DMS 273 (cell line): ENCODE measurements around the gene CTAGE9.
"Not testable (repeated sequence)": the region's sequence is repeated elsewhere in the genome, so short reads cannot be mapped to it uniquely, and the experiment has no call there.

Source experiments
- DNase-seq: peaks from one replicate; lab custom pipeline; 2025; ENCODE audit not compliant: unreplicated experiment; lab: John Stamatoyannopoulos, UW

CTAGE9 gene, protein sequence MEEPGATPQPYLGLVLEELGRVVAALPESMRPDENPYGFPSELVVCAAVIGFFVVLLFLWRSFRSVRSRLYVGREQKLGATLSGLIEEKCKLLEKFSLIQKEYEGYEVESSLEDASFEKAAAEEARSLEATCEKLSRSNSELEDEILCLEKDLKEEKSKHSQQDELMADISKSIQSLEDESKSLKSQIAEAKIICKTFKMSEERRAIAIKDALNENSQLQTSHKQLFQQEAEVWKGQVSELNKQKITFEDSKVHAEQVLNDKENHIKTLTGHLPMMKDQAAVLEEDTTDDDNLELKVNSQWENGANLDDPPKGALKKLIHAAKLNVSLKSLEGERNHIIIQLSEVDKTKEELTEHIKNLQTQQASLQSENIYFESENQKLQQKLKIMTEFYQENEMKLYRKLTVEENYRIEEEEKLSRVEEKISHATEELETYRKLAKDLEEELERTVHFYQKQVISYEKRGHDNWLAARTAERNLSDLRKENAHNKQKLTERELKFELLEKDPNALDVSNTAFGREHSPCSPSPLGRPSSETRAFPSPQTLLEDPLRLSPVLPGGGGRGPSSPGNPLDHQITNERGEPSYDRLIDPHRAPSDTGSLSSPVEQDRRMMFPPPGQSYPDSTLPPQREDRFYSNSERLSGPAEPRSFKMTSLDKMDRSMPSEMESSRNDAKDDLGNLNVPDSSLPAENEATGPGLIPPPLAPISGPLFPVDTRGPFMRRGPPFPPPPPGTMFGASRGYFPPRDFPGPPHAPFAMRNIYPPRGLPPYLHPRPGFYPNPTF

DNA sequence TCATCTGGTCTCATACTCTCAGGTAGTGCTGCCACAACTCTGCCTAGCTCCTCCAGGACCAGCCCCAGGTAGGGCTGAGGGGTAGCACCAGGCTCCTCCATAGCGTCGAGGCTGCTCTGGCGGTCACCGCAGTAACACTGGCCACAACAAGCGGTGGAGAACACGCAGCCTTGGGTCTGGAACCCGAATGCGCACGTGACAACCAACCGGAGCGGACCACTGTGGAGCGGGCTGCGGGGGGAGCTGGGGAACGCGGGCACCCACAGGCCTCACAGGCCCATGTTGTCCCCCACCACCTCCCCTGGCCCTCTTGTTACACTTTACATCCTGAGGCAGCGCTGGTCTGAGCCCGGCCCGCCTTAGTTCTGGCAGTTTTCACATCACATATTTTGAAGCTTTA, at the start of gene CTAGE9:
TSS of gene CTAGE9 (minus strand) at position 101 of the 400 bp plus-strand sequence. CDS start at position 101, 0 bp downstream.
- not testable (repeated sequence) for DNase-seq

DNA sequence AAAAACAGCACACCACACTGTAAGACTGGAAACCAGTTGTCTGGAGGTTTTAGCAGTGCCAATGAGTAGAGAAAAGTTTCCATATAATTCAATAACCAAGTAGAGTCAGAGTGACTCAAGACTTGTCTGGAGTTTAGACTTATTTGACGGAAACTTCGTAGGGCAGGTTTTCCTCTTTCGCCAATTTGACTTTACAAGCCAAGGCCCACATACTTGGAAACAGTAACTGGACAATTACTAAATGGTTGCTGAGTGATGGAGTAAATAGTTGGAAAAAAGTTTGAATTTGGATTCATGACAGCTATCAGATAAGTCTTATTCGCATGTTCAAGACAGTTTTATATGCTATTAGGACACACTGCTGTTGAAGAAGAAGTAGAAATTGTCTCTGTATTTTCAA, 48.1 kb upstream of the CTAGE9 start:
- no peak for DNase-seq

DNA sequence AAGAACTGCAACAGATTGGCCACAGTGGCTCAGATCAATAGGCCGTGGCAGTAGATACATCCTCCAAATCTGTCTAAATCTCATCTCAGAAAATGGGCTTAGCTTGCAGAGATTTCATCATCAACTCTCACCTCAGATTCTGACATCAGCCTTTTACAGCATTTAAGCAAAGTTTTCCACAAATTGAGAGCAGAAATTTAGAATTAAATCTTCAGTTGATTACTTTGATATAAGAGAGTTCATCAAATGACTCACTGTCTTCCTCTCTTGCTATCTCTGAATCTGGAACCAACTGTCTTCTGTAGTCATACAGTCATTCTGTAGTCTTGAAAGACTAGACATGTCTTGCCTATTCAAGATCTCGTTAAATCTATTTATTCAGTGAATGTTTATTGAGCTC, 45.2 kb upstream of the CTAGE9 start:
- no peak for DNase-seq

DNA sequence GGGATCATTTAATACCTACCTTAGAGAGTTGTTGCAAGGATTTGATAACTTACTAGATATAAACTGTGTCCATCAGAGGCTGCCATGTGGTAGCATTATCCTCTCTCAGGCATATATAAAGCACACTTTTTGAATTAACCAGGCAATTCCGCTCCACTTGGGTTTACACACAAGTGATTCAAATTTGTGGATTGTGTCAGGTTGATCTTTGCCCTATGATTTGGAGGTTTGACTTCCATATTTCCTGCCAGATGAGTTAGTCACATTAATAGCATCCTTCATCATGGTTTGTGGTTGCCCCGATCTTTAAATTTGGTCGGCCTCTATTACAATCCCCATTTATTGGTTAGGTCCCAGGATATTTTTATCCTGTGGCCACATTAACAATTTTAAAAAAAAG, 44.8 kb upstream of the CTAGE9 start:
- DNase-seq = no peak

DNA sequence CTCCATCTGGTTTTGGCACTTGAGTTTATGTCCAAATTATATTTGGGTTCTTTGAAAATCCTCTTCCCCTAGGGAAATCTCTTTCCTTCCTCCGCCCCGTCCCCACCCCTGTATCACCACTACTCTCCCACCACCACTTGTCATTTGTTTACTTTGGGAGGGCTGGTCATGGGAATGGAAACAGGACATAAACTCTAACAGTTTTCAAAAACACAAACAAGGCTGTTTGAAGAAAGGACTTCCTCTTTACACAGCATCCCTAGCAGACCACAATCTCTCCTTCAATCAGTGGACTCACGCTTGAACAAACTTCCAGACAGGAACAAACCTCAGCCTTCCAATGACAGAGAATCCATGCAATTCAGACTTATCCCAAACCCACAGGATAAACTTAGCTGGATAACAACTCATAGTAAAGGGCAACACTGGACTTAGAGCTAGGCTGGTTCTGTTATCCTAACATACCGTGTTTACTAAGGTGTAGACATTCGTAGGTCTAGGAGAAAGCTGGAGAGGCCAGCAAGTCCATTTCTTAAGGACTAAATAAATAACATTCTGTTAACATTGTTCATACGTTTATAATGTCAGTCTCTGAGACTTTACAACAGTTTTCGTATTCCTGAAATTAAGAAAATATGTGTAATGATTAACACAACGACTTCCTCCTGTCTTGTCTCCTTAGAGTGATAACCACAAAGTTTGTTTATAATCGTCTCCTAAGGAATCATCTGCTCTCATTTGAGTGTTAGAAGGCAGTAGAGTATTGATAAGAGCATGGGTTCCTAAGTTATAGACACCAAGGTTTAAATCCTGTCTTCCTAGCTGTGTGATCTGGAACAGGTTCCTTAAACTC, 44.1 kb upstream of the CTAGE9 start:
- DNase-seq = no peak

DNA sequence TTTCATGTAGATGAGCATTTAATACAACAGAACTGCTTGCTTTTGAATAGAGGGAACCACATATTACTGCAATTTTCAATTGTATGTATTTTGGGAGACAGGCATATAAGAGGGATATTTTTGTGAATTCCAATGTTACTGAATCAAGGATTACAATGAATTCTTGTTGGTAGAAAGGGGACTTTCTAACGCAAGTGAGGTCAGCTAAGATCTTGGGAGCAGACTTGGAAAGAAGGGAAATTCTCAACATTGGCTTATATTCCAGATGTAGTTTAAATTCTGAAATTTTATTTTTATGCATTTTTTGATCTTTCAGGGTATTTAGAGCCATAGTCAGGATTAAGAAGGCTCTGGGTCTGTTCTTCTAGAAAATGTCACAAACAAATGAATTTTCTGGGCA, 43.3 kb upstream of the CTAGE9 start:
- DNase-seq = no peak

DNA sequence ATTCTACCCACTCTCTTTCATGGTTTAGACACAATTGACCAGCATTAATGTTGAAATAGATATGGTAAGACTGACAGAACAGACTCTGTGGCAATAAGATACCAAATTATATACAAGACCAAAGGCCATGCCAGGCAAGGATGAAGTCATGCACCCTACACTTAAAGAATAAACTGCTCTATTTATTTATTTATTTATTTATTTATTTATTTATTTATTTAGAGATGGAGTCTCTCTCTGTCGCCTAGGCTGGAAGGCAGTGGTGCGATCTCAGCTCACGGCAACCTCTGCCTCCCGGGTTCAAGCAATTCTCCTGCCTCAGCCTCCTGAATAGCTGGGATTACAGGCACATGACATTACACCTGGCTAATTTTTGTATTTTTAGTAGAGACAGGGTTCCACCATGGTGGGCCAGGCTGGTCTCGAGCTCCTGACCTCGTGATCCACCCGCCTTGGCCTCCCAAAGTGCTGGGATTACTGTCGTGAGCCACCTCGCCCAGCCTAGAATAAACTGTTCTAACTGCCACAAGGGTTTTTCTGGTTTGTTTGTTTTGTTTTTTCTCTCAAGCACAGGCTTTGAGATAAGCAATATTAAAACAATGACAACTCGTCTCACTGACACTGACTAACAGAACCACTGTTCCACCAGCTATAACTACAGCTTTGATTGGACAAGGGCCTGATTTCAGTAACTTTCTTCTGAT, 40.3 kb upstream of the CTAGE9 start:
- not testable (repeated sequence) for DNase-seq

DNA sequence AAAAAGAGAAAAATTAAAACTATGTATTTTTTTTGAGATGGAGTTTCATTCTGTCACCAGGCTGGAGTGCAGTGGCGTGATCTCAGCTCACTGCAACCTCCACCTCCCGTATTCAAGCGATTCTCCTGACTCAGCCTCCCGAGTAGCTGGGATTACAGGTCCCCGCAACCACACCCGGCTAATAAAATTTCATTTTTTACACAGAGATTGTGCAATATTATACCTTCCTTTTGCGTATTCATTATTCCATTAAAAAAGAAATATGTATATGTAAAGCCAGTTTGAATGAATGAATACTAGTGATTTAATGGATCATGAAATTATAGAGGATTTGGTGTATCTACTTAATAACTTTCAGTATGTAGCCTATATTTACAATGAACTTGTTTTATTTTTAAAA, 38.2 kb upstream of the CTAGE9 start:
- DNase-seq = no peak

DNA sequence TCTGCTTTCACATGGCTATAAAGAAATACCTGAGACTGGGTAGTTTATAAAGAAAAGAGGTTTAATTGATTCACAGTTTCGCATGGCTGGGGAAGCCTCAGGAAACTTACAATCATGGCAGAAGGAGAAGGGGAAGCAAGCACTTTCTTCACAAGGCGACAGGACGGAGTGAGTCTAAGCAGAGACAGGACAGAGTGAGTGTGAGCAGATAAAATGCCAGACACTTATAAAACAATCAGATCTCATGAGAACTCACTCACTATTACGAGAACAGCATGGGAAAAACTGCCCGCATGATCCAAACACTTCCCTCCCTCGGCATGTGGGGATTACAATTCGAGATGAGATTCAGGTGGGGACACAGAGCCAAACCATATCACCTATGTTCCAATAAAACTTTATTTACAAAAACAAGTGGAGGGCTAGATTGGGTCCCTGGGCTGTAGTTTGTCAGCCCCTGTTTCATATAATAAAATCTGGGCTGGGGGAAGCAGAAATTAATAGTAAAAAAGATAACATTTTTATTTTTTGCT, 37.1 kb upstream of the CTAGE9 start:
- DNase-seq = no peak

DNA sequence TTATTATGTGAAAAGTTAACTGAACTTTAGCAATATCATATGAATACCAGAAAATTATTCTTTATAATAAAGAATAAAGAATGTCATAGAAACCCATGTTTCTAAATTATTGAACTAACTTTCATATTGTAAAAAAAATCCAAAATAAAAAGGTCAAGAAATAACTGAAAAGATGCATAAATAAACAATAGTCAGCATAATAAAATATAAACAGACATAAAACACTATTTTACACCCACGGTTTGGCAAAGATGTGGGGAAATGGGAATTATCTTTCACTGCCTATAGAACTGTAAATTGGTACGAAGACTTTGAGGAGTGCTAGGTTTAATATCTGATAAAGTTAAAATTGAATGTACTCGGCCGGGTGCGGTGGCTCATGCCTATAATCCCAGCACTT, 34.7 kb upstream of the CTAGE9 start:
- DNase-seq = no peak

DNA sequence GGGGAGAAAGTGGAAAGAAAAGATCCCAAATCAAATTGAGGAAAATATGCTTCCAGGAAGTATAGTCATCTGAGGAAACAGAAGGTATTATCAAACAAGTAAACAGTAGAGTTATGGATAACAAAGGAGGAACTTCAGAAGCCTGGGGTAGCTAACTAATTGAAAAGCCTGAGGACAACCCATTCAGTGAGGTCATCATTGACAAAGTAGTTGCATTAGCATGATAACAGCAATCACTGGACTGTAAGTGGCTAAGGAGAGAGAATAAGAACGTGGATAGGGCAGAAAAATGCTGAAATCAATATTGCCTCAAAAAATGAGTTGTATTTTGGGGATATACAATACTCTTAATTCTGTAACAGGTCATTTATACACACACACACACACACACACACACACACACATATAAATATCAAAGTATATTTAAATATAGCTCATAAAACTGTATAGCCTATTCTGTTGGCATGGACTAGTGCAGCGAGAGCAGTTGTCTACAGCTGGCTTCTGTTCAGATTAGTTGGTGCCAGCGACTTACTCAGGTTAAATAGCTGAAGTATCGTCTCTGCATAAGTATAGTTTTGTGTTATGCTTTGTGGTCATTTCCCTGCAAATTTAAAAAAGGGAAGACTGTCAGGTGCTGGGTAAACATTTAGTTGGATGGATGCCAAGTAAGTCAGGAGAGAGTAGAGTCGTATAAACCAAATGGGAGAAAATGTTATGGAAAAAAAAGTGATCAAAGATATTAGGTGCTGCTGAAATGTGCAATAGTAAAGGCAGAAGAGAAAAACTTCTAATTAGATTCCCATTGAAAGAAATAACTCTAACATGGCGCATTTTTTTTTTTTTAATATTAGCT, 33.8 kb upstream of the CTAGE9 start:
- peak; percentile 6 for DNase-seq

DNA sequence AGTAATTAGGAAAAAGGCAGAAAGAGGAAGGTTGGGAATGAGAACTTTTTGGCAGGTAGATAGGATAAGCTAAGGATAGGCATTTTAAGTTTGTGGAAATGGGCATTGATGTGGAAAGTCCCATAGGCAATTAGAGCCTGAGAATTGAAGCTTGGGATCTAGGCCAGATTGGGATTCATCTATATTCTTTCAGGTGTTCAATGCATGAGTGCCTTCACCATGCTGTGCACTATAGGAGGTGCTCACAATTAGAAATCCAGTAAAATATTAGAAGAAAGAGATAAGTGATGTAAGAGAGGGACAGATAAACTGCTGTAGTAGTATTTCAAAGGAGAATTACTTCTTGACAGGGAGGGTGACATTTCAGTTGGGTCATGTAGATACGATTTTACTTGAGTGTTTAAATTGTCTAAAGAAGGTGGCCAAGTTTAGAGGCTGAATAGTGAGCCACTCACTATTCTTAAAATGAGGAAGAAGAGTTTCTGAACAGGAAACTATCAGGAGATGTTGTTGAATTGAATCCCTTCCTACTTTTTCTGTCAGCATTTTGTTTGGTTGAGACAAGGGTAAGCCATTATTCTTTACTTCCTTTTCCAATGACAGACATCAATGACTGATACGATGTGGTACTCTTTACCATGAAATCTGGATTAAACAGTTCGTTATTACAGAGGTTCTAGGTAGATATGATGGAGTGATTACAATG, 31.0 kb upstream of the CTAGE9 start:
- DNase-seq = no peak

DNA sequence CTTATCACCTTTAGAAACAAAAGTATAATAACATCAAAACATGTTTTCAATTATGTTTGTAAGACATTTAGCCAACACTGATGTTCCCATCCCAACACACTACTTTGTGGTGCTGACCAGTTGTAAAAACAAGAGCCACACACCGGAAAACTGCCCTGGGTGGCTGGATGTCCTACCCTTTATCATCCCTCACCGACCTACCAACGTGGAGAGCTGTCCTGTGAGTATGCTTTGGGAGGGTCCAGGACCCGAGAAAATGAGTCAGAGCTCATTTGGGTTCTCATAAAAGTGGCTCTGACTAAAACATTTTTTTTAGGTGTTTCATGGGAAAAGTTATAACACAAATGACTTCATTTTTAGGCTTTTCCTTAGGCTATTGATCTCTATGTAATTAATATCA, 29.3 kb upstream of the CTAGE9 start:
- DNase-seq = no peak

DNA sequence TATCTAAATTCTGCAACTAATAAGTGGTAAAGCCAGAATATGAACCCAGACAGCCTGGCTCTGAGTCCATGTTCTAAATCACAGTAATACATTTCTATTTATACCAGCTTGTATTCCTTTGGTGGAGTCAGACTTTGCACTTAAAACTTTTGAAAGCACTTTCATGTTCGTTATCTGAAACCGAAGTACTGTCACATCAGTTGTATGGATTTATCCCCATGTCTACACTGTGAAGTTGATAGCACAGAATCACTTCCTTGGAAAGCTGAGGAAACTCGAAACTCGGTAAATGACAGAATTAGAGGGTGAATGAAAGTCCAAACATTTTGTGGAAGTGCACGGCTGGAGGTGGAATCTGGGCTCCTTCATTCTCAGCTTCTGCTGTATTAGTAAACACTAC, 28.3 kb upstream of the CTAGE9 start:
- no peak for DNase-seq

DNA sequence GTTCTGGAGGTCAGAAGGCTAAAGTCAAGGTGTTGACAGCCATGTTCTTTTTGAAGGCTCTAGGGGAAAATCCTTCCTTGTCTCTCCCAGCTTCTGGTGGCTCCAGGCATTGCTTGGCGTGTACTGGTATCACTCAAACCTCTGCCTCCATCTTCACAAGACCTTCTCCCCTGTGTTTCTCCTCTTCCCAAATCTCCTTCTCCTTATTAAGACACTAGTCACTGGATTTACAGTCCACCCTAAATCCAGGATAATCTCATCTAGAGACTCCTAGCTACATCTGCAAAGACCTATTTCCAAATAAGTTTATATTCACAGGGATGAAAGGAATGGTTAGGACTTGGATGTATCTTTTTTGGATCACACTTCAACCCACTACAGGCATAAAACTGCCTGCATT, 26.0 kb upstream of the CTAGE9 start:
- DNase-seq = no peak

DNA sequence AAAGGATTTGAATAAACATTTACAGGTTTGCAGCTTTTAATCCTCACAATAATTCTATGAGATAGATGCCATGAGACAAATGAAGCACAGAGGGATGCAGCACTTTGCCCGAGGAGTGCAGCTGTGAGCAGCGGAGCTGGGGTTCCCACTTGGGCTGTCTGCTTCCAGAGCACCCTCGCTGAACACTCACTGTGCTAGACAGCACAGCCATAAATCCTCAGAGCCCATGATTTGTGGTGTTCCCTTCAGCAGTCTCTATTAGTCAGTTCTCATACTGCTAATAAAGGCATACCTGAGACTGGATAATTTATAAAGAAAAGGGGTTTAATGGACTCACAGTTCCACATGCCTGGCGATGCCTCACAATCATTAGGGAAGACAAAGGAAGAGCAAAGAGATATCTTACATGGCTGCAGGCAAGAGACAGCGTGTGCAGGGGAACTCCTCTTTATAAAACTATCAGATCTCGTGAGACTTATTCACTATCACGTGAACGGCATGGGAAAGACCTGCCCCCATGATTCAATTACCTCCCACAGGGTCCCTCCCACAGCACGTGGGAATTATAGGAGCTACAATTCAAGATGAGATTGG, 25.3 kb upstream of the CTAGE9 start:
- no peak for DNase-seq

DNA sequence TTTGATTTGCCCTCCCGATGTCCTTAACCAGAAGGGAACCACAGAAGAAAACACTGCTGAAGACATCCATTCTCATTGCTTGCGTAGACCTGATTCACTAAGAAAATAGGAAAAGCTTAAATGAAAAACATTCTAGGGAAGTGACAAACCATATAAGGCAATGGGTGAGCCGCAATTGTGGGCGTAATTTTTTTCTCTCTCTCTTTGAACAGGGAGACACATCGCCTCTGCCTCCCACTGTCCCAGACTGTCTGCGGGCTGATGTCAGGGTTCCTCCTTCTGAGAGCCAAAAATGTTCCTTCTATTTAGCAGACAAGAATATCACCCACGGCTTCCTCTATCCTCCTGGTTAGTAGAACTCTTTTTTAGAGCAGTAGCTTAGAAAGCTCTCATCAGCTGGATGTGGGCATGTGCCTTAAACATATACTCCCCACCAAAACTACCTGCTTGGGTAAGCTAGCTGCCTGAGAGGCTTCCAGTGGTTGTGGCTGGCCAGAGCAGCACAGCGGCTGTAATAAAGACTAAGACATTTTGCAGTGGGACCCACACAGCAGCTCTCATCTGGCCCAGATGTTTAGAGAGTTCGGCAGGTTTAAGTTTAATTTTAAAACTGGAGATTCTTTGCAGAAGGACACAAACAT, 22.7 kb upstream of the CTAGE9 start:
- no peak for DNase-seq

DNA sequence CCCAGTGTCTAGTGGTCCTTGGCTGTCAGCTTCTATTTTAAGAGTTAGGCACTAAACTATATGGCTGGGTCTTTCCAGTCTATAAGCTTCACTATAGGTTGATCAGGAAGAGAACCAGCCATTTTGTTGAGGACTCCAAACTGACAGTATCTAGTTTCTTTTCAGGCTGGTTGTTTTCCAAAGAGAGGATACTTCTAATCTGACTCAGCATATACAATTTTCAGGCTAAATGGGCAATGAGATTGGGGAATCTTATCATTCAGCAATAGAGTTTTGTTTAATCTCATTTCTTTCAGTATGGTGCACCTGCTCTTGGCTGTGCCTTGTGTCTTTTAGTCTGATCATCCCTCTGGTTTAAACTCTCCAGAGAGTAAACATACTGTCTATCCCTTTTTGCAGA, 20.4 kb upstream of the CTAGE9 start:
- DNase-seq = no peak
